GM13977 (cell line): Measurements from ENCODE around the gene TFG.

ENCODE experiments used
- DNase-seq: peaks from one replicate; pipeline ENCODE4 v3.0.0; 2012; ENCODE audit warnings: low spot score
- CTCF ChIP-seq: IDR thresholded peaks from 2 replicates; pipeline ENCODE4 v1.5.1; 2012; ENCODE audit warnings: mild to moderate bottlenecking, control low read depth; ENCODE audit not compliant: insufficient read depth; ENCODE audit errors: extremely low read depth, missing control alignments
- in situ Hi-C: fragments of 300-500 bp; cut with MboI; formaldehyde crosslinking; loops from one replicate; pipeline ENCODE4 v1.12.0; 2022; ENCODE audit warnings: low sequenced_read_pairs, low pct_unique_long_range_greater_than_20kb, mixed read lengths, inconsistent platforms; ENCODE audit not compliant: unreplicated experiment

The TFG gene

GRCh38 chr3:100796556-100796955 lies 87.3 kb downstream of the TFG start:
- in situ Hi-C loops: no loop called here
- peak; percentile 40 for TF ChIP-seq CTCF
- DNase-seq: no peak

GRCh38 chr3:100798012-100798411 lies 88.7 kb downstream of the TFG start:
- TF ChIP-seq CTCF: no peak
- in situ Hi-C loops: no loop called here
- no peak for DNase-seq
